ENCODE results near the gene ZNF776.

GRCh38 chr19:57746580-57747471 is at the start of gene ZNF776:
- peak; percentile 20 to 68 (median 60) for TF ChIP-seq POLR2AphosphoS5 (IDR thresholded peaks at IDR 0.05)
- TF ChIP-seq, protein P1, sequence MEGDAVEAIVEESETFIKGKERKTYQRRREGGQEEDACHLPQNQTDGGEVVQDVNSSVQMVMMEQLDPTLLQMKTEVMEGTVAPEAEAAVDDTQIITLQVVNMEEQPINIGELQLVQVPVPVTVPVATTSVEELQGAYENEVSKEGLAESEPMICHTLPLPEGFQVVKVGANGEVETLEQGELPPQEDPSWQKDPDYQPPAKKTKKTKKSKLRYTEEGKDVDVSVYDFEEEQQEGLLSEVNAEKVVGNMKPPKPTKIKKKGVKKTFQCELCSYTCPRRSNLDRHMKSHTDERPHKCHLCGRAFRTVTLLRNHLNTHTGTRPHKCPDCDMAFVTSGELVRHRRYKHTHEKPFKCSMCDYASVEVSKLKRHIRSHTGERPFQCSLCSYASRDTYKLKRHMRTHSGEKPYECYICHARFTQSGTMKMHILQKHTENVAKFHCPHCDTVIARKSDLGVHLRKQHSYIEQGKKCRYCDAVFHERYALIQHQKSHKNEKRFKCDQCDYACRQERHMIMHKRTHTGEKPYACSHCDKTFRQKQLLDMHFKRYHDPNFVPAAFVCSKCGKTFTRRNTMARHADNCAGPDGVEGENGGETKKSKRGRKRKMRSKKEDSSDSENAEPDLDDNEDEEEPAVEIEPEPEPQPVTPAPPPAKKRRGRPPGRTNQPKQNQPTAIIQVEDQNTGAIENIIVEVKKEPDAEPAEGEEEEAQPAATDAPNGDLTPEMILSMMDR (IDR thresholded peaks at IDR 0.05) = peak in 2 of 5 experiments; percentile 6 to 20
- TF ChIP-seq POLR2A (IDR thresholded peaks at IDR 0.05) = peak; percentile 45
- TF ChIP-seq EP300 (IDR thresholded peaks at IDR 0.05; ENCODE audit: low read depth) = no peak

Data from transverse colon (tissue), 4 donors.